H9 (cell line): ENCODE data around the gene PTPRN2. TPM values are rescaled to one million over a fixed set of nuclear protein-coding genes. Genes with fewer than 3 reads are reported as not detected.

Experiments
- DNase-seq: peaks from one replicate; pipeline ENCODE4 v3.0.0-alpha.2; 2017
- H2AFZ ChIP-seq: one replicate; pipeline ENCODE4 v1.6.1; 2013; ENCODE audit warnings: mild to moderate bottlenecking, low read length, control low read depth, moderate library complexity
- H2AK5ac ChIP-seq: 2 replicates; pipeline ENCODE4 v1.6.1; 2013; ENCODE audit warnings: low read length, control low read depth, mixed read lengths; ENCODE audit not compliant: insufficient read length
- H2BK120ac ChIP-seq: one replicate; pipeline ENCODE4 v1.6.1; 2013; ENCODE audit warnings: low read depth, mild to moderate bottlenecking, low read length, control low read depth, inconsistent platforms; ENCODE audit not compliant: poor library complexity, severe bottlenecking
- H2BK12ac ChIP-seq: 2 replicates; pipeline ENCODE4 v1.6.1; 2013; ENCODE audit warnings: low read length, control low read depth, mixed read lengths, low read depth; ENCODE audit not compliant: insufficient read length
- H2BK15ac ChIP-seq: 2 replicates; pipeline ENCODE4 v1.6.1; 2013; ENCODE audit warnings: low read depth, low read length, control low read depth
- H2BK20ac ChIP-seq: one replicate; pipeline ENCODE4 v1.6.1; 2013; ENCODE audit warnings: low read depth, mild to moderate bottlenecking, low read length, control low read depth, inconsistent platforms; ENCODE audit not compliant: poor library complexity, severe bottlenecking
- H2BK5ac ChIP-seq: 2 replicates; pipeline ENCODE4 v1.6.1; 2013; ENCODE audit warnings: low read length, control low read depth, mixed read lengths; ENCODE audit not compliant: insufficient read length
- H3K14ac ChIP-seq: 2 replicates; pipeline ENCODE4 v1.6.1; 2013; ENCODE audit warnings: low read length, control low read depth; ENCODE audit not compliant: insufficient read depth
- H3K18ac ChIP-seq: 2 replicates; pipeline ENCODE4 v1.6.1; 2013; ENCODE audit warnings: low read depth, mild to moderate bottlenecking, mixed read lengths, low read length, control low read depth; ENCODE audit not compliant: insufficient read length
- H3K23ac ChIP-seq: 2 replicates; pipeline ENCODE4 v1.6.1; 2013; ENCODE audit warnings: low read length, control low read depth, mixed read lengths, low read depth; ENCODE audit not compliant: insufficient read length
- H3K23me2 ChIP-seq: 2 replicates; pipeline ENCODE4 v1.6.1; 2013; ENCODE audit warnings: low read depth, mild to moderate bottlenecking, mixed read lengths, low read length, control low read depth; ENCODE audit not compliant: insufficient read length, poor library complexity, severe bottlenecking
- H3K27ac ChIP-seq: 2 replicates; pipeline ENCODE4 v1.5.1; 2013; ENCODE audit warnings: low read length, control low read depth, mixed read lengths, low read depth; ENCODE audit not compliant: insufficient read length
- H3K27me3 ChIP-seq: 2 replicates; pipeline ENCODE4 v1.6.1; 2013; ENCODE audit warnings: low read length, control low read depth, inconsistent platforms; ENCODE audit not compliant: insufficient read depth
- H3K4ac ChIP-seq: 2 replicates; pipeline ENCODE4 v1.6.1; 2013; ENCODE audit warnings: low read depth, mild to moderate bottlenecking, control low read depth, inconsistent platforms, low read length, moderate library complexity
- H3K4me1 ChIP-seq: 2 replicates; pipeline ENCODE4 v1.6.1; 2013; ENCODE audit warnings: low read length, control low read depth, inconsistent platforms; ENCODE audit not compliant: insufficient read depth
- H3K4me2 ChIP-seq: 2 replicates; pipeline ENCODE4 v1.6.1; 2013; ENCODE audit warnings: low read length, control low read depth, mixed read lengths; ENCODE audit not compliant: insufficient read length, insufficient read depth
- H3K56ac ChIP-seq: 2 replicates; pipeline ENCODE4 v1.6.1; 2013; ENCODE audit warnings: low read depth, mild to moderate bottlenecking, mixed read lengths, low read length, control low read depth; ENCODE audit not compliant: insufficient read length
- H3K79me1 ChIP-seq: 2 replicates; pipeline ENCODE4 v1.6.1; 2013; ENCODE audit warnings: low read depth, mild to moderate bottlenecking, moderate library complexity, low read length, control low read depth, inconsistent platforms; ENCODE audit not compliant: insufficient read depth, poor library complexity, severe bottlenecking
- H3K79me2 ChIP-seq: 2 replicates; pipeline ENCODE4 v1.6.1; 2013; ENCODE audit warnings: low read length, control low read depth, inconsistent platforms; ENCODE audit not compliant: insufficient read depth
- H3K9ac ChIP-seq: 2 replicates; pipeline ENCODE4 v1.6.1; 2013; ENCODE audit warnings: low read length, control low read depth, mixed read lengths; ENCODE audit not compliant: insufficient read length; ENCODE audit errors: extremely low read depth
- H3K9me3 ChIP-seq: one replicate; pipeline ENCODE4 v1.6.1; 2013; ENCODE audit warnings: low read depth, low read length, inconsistent platforms; ENCODE audit not compliant: control insufficient read depth
- H3T11ph ChIP-seq: one replicate; pipeline ENCODE4 v1.6.1; 2013; ENCODE audit warnings: mild to moderate bottlenecking, low read length, control low read depth, inconsistent platforms
- H4K20me1 ChIP-seq: one replicate; pipeline ENCODE4 v1.6.1; 2013; ENCODE audit not compliant: control insufficient read depth, insufficient read length, insufficient read depth
- H4K5ac ChIP-seq: 2 replicates; pipeline ENCODE4 v1.6.1; 2013; ENCODE audit warnings: low read depth, mild to moderate bottlenecking, mixed read lengths, low read length, control low read depth; ENCODE audit not compliant: insufficient read length
- H4K8ac ChIP-seq: replicated peaks from 2 replicates; pipeline ENCODE4 v1.6.1; 2013; ENCODE audit warnings: low read length, control low read depth, mixed read lengths, low read depth; ENCODE audit not compliant: insufficient read length
- H4K91ac ChIP-seq: 2 replicates; pipeline ENCODE4 v1.6.1; 2013; ENCODE audit warnings: low read depth, mild to moderate bottlenecking, moderate library complexity, mixed read lengths, low read length, control low read depth; ENCODE audit not compliant: insufficient read length
- H3K27ac Mint-ChIP-seq, 3 experiments: 2 replicates in 2 of 3; 3 replicates in 1 of 3; pipeline ENCODE4 v1.8.0; 2020 to 2021; ENCODE audit warnings: mixed read lengths in 3 of 3, mild to moderate bottlenecking in 1 of 3, moderate library complexity in 1 of 3
- H3K27me3 Mint-ChIP-seq: 2 replicates; pipeline ENCODE4 v1.8.0; 2021; ENCODE audit warnings: low read depth, mild to moderate bottlenecking, moderate library complexity, mixed read lengths
- H3K36me3 Mint-ChIP-seq, 3 experiments: 2 replicates in 2 of 3; 3 replicates in 1 of 3; pipeline ENCODE4 v1.8.0; 2020 to 2021; ENCODE audit warnings: low read depth in 3 of 3, mixed read lengths in 3 of 3; ENCODE audit not compliant: insufficient read depth in 1 of 3
- H3K4me1 Mint-ChIP-seq, 2 experiments: 2 replicates each; pipeline ENCODE4 v1.8.0; 2020; ENCODE audit warnings: mixed read lengths in 2 of 2
- H3K4me3 Mint-ChIP-seq, 2 experiments: 2 replicates in 1 of 2; 3 replicates in 1 of 2; pipeline ENCODE4 v1.8.0; 2020 to 2021; ENCODE audit warnings: mild to moderate bottlenecking in 2 of 2, mixed read lengths in 2 of 2, moderate library complexity in 1 of 2
- H3K9me3 Mint-ChIP-seq, 2 experiments: 2 replicates in 1 of 2; 3 replicates in 1 of 2; pipeline ENCODE4 v1.8.0; 2020; ENCODE audit warnings: mild to moderate bottlenecking in 2 of 2, mixed read lengths in 2 of 2, moderate library complexity in 1 of 2
- CTCF ChIP-seq: fragments of 200-600 bp; sonication (generic); conservative IDR thresholded peaks from 3 replicates; pipeline ENCODE4 v1.8.0; 2021; ENCODE audit warnings: antibody characterized with exemption, mild to moderate bottlenecking
- WGBS: extraction: QIAGEN DNeasy Blood & Tissue Kit; methylation state at CpG from one replicate; pipeline ENCODE4 v1.1.7; 2013; ENCODE audit warnings: missing lambda C conversion rate, low lambda C conversion rate, mixed read lengths; ENCODE audit not compliant: insufficient read length; ENCODE audit errors: extremely low coverage; 5-methylcytosine and 5-hydroxymethylcytosine counted together
- total RNA-seq: library from RNA; stranded (reverse); gene quantifications from 2 replicates; pipeline ENCODE4 v1.2.1, GENCODE V29; 2021

PTPRN2 gene
- total RNA-seq, 1 experiment from 2014 or later = 5.2 TPM

DNA sequence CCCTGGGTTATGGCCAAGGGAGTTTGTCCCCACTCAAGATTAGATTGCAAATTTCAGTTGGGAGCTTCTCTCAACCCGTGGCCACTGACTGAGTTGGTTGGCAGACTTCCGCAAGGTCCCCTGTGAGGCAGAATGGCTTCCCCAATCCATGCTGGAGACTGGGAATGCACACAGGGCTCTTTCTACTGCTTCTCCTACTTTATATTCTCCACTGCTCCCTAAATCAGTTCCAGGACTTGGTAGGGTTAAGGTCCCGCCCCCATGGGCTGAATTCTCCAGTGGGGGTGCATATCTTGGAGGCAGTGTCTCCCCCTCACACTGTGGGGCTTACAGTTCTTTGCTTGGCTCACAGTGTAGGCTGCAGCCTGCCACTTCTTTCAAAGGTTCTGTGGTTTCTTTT lies 404.2 kb downstream of the PTPRN2 start:
- Histone ChIP-seq H2BK120ac (no peak overlapping the region), H2BK15ac (no peak overlapping the region), H3K56ac (no peak overlapping the region), H3K23ac (no peak overlapping the region), H3T11ph (no peak overlapping the region), H3K23me2 (no peaks in the 10 kb centered on the region), H3K9ac (no peak overlapping the region), H3K4me2 (no peak overlapping the region), H4K20me1 (no peaks in the 10 kb centered on the region), H4K8ac (no peak overlapping the region), H3K27ac (no peak overlapping the region), H3K18ac (no peak overlapping the region), H3K14ac (no peak overlapping the region), H3K4me1 (no peaks in the 10 kb centered on the region), H3K4ac (no peak overlapping the region), H4K91ac (no peak overlapping the region), H2BK5ac (no peak overlapping the region), H2AK5ac (no peak overlapping the region), H2BK12ac (no peak overlapping the region), H3K79me2 (no peaks in the 10 kb centered on the region), H3K9me3 (no peaks in the 10 kb centered on the region), H3K79me1 (no peaks in the 10 kb centered on the region), H2AFZ (no peak overlapping the region), H4K5ac (no peak overlapping the region), H3K27me3 (no peaks in the 10 kb centered on the region), H2BK20ac (no peak overlapping the region)
- Mint-ChIP-seq H3K9me3 (peaks cover 7 to 8% of the 10 kb centered on the region in 2 experiments; a peak in 4 of 5 replicates), H3K27me3 (peaks cover 8% of the 10 kb centered on the region), H3K4me3 (no peak overlapping the region), H3K4me1 (peaks cover 3 to 4% of the 10 kb centered on the region in 2 experiments; a peak in 2 of 4 replicates), H3K27ac (no peak overlapping the region), H3K36me3 (peaks cover 0 to 2% (median 0%) of the 10 kb centered on the region in 3 experiments; a peak in 2 of 7 replicates)
- DNase-seq = no peak
- no peak for TF ChIP-seq CTCF
- WGBS = no CpG with 5 or more reads among the region's 3 CpGs
